Measurements from ENCODE around the gene AZU1.
A peak's percentile ranks its signal among the peaks of the same experiment; 100 is the strongest.

The AZU1 gene

DNA sequence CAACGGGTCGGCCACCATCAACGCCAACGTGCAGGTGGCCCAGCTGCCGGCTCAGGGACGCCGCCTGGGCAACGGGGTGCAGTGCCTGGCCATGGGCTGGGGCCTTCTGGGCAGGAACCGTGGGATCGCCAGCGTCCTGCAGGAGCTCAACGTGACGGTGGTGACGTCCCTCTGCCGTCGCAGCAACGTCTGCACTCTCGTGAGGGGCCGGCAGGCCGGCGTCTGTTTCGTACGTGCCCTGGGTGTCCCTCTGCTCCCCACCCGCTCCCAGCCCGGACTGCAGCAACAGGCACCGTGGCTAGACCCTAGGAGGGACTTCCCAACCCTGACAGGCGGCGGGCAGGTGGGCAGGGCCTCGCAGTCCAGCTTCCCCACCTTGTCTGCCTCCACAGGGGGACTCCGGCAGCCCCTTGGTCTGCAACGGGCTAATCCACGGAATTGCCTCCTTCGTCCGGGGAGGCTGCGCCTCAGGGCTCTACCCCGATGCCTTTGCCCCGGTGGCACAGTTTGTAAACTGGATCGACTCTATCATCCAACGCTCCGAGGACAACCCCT lies 28.0 kb downstream of the AZU1 start:
- DNase-seq = no peak

DNA sequence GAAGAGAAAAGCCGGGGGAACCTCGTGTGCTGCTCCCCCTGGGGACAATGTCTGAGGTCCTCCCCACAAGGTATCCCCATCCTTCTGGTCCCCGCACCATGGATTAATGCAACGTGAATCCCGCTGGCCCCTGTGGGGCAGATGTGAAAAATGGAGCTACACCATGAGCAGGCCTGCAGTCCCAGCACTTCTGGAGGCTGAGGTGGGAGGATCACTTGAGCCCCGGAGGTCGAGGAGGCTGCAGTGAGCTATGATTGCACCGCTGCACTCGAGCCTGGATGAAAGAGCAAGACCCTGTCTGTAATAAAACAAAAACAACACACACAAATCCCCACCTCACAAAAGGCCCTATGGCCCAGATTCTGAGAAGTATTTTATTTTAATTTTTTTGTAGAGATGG lies 30.6 kb downstream of the AZU1 start:
- no peak for DNase-seq

DNA sequence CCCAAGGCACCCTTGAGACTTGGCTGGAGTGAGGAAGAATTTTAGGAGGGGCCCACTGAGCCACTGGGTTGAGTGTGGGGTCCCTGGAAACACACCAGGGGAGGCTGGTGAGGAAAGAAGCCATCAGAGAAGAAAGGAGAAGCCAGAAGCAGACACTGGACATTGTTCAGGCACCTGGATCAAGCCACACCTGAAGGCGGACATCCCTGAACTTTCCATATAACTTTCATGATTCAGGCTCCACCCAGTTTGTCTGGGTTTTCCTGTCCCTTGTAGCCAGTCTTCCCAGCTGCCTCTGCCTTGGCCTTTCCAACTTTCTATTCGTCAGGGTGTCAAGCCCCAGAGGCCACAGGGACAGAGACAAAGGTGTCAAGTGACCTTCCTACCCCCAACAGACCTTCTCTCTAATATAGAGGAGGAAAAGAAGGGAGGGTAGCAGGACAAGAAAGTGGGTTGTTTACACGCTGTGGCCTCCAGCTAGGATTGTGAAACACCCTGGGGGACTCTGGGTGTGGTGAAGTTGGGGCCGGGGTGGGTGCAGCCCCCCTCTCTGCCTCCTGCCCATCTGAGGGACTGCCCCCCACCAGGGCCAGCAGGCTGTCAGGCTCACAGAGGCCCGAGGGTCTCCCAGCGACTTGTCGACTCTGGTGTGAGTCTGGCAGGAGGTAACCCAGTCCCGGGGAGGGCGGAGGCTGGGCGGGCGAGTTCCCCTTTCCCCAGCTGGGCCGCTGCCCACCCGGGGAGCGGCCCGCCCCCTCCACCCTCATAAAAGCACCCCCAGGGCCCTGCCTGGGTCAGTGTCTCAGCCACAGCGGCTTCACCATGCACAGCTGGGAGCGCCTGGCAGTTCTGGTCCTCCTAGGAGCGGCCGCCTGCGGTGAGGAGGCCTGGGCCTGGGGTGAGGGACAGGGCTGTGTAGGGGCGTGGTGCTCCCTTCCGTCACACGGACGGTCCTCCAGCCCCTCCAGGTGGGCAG lies 31.5 kb downstream of the AZU1 start, which contains the start of gene CFD:
CFD (plus strand) TSS at position 797 of the 976 bp plus-strand sequence; CDS start at position 823, 26 bp downstream.
- DNase-seq = no peak

DNA sequence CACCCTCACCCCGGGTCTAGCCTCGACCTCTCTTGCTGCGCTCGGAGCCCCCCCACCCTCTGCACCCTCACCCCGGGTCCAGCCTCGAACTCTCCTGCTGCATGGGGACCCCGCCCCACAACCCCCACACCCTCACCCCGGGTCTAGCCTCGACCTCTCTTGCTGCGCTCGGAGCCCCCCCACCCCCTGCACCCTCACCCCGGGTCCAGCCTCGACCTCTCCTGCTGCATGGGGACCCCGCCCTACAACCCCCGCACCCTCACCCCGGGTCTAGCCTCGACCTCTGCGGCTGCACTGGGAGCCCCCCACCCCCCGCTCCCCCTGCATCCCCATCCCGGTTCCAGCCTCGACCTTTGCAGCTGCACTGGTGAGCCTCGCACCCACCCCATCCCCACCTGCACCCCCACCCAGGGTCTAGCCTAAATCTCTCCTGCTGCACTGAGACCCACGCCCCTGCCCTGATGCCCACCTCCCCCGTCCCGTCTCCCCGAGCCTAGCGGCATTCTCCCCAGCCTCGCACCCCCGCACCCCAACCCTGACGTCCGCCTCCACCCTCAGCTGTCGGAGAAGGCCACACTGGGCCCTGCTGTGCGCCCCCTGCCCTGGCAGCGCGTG lies 33.6 kb downstream of the AZU1 start:
- DNase-seq = no peak

DNA sequence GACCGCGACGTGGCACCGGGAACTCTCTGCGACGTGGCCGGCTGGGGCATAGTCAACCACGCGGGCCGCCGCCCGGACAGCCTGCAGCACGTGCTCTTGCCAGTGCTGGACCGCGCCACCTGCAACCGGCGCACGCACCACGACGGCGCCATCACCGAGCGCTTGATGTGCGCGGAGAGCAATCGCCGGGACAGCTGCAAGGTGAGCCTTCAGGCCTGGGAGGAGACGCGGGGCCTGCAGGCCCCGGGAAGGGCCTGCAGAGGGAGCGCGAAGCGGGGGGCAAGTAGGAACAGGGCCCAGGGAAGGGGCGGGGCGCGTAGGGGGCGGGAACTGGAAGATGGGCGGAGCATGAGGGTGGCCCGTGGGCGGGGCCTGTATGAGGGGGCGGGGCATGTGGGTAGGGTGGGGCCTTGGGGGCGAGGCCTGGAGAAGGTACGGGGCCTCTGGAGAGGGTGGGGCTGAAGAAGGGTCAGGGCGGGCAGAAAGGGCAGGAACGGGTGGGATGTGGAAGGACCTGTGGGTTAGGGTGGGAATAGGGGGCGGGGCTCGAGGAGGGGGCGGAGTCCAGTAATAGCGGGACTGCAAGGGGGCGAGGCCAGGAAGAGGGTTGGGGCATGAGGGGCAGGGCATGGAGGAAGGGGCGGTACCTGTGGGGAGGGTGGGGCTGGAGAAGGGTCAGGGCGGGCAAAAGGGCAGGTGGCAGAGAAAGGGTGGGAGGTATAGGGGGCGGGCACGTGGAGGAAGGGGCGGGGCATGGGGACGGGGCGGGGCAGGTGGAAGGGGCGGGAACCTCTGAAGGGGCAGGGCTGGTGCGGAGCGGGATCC lies 34.3 kb downstream of the AZU1 start:
- no peak for DNase-seq

DNA sequence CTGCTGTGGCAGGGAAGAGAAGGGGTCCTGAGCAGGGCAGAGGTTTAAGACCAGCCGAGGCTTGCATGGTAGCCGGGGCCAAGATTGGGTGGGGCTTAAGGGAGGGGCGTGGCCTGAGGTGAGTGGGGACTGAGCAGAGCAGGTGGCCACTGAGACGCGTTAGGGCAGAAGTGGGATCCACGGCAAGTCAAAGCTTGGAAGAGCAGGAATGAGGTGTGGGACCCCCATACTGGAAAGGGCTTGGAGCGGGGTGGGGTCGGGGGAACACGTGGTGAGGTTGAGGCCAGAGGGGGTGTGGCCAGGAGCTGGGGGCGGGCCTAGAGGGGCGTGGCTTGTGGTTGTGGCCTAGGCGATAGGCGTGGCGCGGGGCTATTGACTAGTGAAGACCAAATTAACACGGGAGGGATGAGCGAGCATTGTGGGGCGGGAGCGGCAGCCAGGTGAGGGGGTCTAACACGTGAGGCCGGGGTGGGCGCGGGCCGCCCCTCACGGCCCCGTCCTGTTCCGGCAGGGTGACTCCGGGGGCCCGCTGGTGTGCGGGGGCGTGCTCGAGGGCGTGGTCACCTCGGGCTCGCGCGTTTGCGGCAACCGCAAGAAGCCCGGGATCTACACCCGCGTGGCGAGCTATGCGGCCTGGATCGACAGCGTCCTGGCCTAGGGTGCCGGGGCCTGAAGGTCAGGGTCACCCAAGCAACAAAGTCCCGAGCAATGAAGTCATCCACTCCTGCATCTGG lies 35.1 kb downstream of the AZU1 start:
- DNase-seq = no peak

DNA sequence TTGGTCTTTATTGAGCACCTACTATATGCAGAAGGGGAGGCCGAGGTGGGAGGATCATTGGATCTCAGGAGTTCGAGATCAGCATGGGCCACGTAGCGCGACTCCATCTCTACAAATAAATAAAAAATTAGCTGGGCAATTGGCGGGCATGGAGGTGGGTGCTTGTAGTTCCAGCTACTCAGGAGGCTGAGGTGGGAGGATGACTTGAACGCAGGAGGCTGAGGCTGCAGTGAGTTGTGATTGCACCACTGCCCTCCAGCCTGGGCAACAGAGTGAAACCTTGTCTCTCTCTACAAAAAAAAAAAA lies 35.6 kb downstream of the AZU1 start:
- DNase-seq = no peak

DNA sequence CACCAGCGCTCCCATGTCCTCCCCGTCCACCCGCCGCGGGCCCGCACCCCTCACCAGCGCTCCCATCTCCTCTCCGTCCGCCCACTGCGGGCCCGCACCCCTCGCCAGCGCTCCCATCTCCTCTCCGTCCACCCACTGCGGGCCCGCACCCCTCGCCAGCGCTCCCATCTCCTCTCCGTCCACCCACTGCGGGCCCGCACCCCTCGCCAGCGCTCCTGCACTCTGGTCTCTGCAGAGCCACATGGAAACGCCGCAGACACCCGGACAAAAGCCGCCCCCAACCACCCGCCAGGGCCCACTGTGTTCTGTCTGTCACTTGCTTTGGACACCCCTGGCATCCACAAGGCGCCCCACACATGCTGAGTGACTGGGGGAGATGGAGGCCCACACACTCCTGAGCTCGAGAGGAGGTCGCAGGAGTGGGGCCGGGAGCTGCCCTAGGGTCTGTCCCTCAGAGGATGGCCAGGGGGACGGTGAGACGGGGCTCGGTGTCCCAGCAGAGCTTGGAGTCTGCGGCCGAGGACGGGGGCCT lies 39.2 kb downstream of the AZU1 start:
- no peak for DNase-seq

DNA sequence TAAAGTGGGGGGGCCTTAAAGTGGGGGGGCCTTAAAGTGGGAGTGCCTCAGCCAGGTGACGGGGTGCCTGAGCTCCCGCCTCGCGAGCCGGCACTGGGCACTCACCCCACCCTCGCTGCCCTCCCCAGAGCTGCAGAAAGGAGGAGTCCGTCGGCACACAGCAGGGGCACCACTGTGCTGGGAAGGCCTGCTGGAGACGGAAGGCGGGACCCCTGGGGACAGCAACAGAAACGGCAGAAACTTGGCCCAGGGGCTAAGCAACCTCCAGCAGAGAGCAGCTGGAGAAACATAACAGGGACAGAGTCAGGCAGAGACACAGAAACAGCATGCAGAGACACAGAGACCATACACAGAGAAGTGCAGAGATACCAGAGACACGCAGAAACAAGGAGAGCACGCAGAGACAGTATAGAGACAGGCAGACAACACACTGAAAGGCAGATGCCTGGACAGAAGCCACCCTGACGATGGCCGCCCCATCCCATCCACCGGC lies 39.7 kb downstream of the AZU1 start:
- no peak for DNase-seq

DNA sequence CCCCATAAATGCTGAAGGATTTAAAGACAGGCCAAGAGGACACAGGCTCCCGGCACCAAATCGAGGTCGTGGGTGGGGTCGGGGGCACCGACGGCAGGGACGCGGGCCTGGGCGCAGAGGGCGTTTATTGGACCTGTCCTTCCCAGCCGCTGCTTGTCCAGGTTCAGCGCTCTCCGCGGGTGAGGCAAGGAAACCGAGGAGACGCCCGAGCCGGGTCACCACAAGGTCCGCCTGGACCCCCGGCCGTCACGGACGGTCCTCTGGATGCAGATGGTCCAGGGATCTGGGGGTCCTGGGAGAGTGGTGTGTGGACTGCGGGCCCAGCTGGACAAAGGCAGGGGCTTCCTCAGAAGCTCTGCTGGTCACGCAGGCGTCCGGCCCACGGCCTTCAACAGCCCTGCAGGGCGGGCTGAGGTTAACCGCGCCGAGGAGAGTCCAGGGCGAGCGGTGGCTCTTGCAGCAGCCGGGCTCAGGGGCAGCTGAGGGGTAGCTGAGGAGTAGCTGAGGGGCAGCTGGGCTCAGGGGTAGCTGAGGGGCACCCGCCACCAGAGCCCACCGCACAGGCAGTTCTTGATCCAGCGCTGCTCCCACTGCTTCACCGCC lies 40.3 kb downstream of the AZU1 start:
- DNase-seq = no peak

DNA sequence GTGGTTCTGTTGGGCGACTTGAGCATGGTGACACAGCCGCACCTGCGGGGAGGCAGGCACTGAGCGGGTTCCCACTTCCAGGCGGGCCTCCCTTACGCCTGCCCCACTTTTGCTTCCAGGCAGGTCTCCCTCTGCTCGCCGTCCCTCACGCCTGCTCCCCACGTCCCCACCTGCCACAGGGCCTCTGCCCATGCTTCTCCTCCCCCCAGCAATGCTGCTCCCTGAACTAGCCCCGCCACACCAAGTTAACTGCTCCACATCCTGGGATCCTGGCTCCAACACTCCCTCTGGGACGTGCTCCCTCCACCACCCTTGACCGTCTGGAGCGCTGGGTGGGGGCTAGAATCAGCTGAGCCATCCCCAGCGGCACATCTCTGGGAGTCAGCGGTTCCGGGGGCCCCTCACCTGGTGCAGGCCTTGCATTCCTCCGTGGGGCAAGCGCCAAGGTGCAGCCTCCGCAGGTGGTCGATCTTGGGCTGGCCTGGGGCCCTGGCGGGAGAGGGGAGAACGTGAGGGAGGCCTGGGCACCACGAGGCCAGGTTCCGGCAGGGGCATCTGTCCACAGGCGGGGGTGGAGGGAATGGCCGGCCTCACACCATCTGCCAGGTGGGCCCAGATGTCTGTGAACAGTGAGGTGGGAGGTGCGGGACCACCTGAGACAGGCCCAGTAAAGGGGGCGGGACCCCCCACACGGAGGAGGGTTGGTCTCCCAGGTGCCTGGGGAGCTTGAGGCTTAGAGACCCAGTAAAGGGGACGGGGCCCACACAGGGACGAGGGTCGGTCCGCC lies 41.0 kb downstream of the AZU1 start:
- no peak for DNase-seq

DNA sequence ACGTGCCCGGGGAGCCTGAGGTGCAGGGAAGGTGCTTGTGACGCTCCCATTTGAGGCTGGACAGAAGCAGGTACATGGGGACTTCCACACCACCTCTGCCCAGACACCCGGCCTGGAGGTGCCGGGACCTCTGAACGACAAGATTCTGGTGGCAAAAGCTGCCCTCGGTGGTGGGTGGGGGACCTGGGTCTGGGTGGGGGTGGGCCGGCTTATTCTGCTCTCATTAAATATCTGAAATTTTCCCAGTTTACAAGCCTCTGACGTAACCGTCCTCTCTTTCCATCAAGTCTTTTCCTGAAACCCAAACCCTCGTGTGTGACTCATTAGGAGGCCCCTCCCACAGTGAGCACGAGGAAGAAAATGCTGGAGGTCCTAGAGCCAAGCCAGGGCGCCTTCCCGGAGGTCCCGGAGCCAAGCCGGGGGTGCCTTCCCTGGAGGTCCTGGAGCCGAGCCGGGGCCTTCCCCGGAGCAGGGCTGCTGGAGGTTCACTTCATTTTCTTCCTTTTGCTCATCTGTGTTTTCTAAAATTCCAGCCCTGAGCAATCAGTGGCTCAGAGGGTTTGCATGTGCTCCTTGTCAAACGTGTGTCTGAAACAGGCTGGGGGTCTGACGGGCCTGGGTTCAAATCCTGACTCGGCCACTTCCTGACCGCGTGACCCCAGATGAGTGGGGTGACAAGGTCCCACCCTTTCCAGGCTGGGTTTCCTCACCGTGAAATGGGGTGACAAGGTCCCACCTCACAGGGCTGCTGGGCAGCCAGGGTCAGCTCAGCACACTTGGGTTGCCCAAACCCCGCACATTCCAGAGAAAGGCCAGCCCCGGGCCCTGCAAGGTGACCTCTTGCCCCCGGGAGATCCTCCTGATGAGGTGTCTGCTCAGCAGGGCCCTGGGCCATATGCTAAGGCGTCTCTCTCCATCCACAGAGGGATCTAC lies 41.9 kb downstream of the AZU1 start:
- DNase-seq = no peak

DNA sequence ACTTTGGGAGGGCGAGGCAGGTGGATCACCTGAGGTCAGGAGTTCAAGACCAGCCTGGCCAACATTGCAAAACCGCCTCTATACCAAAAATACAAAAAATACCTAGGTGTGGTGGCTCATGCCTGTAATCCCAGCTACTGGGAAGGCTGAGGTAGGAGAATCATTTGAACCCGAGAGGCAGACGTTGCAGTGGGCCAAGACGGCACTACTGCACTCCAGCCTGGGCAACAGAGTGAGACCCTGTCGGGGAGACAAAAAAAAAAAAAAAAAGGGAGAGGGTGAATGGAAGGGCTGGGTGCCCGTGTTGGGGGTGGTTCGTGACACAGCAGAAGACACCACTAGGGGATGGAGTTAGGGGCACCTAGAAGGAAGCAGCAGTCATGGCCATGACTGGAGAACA lies 42.7 kb downstream of the AZU1 start:
- DNase-seq = no peak

DNA sequence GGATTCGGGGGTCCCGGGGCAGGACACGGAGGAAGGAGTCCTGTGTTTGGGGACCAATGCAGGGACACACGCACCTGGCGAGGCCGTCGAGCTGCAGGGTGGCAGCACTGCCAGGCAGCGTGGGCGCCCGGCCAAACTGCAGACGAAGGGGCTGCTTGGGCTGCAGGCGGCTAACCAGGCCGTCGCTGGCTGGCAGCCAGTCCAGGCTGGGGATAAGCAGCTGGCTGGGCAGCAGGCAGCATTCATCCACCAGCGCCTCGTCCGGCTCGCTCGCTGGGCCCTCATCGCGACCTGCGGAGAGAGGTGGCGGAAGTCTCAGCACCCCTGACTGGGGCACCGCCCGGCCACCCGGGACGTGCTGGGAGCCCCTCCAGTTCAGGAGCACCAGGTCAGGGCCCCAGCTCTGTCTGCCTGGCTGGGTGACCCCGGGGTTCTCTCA lies 43.3 kb downstream of the AZU1 start:
- DNase-seq = no peak

DNA sequence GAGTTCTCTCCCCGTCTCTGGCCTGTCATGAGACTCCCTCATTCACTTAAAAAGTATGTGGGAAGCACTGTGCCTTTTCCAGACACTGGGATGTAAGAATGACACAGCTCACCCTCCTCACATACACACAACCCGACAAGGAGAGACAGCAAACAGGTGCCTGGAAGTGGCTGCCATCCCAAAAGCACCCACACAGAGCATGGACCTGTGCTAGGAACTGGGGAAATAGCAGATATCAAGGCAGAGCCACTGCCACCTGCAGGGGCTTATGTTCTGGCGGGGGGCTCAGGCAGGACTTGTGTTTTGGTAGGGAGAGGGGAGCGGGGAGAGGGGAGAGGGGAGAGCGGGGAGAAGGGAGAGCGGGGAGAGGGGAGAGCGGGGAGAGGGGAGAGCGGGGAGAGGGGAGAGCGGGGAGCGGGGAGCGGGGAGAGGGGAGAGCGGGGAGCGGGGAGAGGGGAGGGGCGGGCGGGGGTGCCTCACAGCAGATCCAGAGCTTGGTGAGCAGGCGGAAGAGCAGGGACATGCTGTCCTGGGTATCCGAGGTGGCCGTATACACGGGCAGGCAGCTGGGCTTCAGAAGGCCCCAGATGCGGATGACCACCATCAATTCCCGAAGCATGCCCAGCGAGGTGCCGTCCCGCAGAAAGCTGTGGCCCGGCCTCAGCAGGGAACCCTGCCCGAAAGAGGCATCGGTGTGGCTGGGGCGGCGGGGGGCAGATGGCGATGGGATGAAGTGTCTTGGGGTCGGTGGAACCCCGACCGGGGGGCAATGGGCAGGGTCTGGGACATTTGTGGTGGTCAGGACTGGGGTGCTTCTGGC lies 44.0 kb downstream of the AZU1 start:
- DNase-seq = no peak

DNA sequence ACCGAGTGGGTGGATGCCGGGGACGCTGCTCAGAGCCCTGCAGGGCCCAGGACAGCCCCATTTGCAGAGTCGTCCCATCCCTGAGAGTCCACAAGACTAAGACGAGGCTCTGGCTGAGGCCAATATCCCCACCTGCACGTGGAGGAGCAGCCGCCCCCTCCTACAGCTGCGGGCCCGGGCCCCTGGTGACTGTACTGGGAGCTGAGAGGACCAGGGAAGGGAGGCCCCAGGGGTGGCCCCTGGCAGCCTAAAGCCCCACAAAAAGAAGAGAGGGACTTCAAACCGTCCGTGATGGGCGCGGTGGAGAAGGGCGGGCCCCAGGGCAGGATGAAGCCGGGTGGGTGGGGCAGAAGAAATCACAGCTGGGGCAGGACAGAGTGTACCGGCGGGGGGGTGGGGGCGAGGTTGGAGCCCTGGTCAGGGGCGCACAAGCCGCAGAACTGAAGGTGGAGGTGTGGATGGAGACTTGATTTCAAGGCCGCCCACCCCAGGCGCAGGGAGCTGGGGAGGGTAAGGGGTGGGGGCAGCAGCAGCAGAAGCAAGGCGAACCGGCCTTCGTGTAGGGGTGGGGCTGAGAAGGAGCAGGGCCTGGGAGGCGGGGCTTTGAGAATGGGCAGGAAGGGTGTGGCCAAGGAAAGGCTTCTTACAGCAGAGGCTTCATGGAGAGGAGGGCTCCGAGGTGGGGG lies 44.8 kb downstream of the AZU1 start:
- peak; percentile 77 for DNase-seq

DNA sequence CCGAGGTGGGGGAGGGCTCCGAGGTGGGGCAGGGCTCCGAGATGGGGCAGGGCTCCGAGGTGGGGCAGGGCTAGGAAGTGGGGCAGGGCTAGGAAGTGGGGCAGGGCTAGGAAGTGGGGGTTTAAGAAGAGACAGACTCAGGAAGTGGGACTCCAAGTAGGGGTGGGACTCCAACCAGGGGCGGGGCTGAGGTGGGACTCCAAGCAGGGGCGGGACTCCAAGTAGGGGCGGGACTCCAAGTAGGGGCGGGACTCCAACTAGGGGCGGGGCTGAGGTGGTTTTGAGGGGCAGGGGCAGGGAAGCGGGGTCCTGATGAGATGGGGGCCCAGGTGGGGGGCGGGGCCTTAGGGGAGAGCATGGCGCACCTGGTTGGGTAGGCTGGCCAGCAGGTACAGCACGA lies 45.4 kb downstream of the AZU1 start:
- DNase-seq = no peak

DNA sequence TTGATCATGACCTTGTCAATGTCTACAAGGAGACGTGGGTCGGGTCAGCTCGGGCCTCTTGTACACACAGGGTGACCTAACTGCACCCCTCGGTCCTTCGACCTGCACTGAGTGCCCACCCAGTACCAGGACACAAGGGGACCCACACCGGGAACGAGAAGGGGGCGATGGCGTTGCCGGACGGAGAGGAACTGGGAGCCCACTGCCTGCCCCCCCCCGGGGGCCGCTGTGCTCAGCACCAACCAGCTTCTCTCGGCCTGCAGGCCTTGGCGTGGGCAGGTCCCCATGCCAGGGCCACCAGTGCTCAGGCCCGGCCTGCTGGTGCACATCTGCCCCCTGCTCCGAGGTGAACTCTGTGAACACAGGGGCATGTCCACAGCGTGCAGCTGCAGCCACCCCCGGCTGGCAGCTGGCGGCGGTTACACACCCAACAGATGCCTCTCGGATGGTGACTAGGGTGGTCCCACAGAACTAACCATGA lies 46.0 kb downstream of the AZU1 start:
- no peak for DNase-seq
